KMS-11 (cell line): ENCODE data around the gene LEFTY1.

ENCODE experiments used
- H2AFZ ChIP-seq: fragments of 200-600 bp; sonication (generic); 2 replicates; pipeline ENCODE4 v1.6.1; 2016; ENCODE audit warnings: antibody characterized with exemption, mixed run types, low read depth
- H3K27ac ChIP-seq: fragments of 200-600 bp; sonication (generic); 2 replicates; pipeline ENCODE4 v1.6.1; 2016; ENCODE audit warnings: mild to moderate bottlenecking, mixed run types
- H3K27me3 ChIP-seq: fragments of 200-600 bp; sonication (generic); 2 replicates; pipeline ENCODE4 v1.6.1; 2017; ENCODE audit warnings: mild to moderate bottlenecking, low read depth, mixed run types, moderate library complexity; ENCODE audit not compliant: insufficient read depth
- H3K36me3 ChIP-seq: fragments of 200-600 bp; sonication (generic); 2 replicates; pipeline ENCODE4 v1.6.1; 2017; ENCODE audit warnings: mild to moderate bottlenecking, mixed run types; ENCODE audit not compliant: insufficient read depth
- H3K4me1 ChIP-seq: fragments of 200-600 bp; sonication (generic); 2 replicates; pipeline ENCODE4 v1.6.1; 2016; ENCODE audit warnings: mild to moderate bottlenecking, low read depth, mixed run types; ENCODE audit not compliant: poor library complexity, severe bottlenecking
- H3K4me2 ChIP-seq: fragments of 200-600 bp; sonication (generic); 2 replicates; pipeline ENCODE4 v1.7.0; 2016; ENCODE audit warnings: mild to moderate bottlenecking, mixed run types
- H3K4me3 ChIP-seq: fragments of 200-600 bp; sonication (generic); IDR thresholded peaks from 2 replicates; pipeline ENCODE4 v1.6.1; 2017; ENCODE audit warnings: low read depth, low read length, mixed read lengths; ENCODE audit not compliant: insufficient read depth
- H3K79me2 ChIP-seq: fragments of 200-600 bp; sonication (generic); 2 replicates; pipeline ENCODE4 v1.6.1; 2016; ENCODE audit warnings: low read depth, mixed run types; ENCODE audit not compliant: insufficient read depth
- H3K9ac ChIP-seq: fragments of 200-600 bp; sonication (generic); 2 replicates; pipeline ENCODE4 v1.6.1; 2016; ENCODE audit warnings: mild to moderate bottlenecking, mixed run types
- H4K20me1 ChIP-seq: fragments of 200-600 bp; sonication (generic); 2 replicates; pipeline ENCODE4 v1.6.1; 2016; ENCODE audit warnings: mild to moderate bottlenecking, mixed run types; ENCODE audit not compliant: insufficient read depth
- TF ChIP-seq, protein P1 (sequence below): fragments of 200-600 bp; sonication (generic); conservative IDR thresholded peaks from 2 replicates; pipeline ENCODE4 v1.6.1; 2017; ENCODE audit warnings: low read depth, mild to moderate bottlenecking, antibody characterized with exemption, low read length, moderate library complexity, mixed read lengths

LEFTY1 gene

DNA sequence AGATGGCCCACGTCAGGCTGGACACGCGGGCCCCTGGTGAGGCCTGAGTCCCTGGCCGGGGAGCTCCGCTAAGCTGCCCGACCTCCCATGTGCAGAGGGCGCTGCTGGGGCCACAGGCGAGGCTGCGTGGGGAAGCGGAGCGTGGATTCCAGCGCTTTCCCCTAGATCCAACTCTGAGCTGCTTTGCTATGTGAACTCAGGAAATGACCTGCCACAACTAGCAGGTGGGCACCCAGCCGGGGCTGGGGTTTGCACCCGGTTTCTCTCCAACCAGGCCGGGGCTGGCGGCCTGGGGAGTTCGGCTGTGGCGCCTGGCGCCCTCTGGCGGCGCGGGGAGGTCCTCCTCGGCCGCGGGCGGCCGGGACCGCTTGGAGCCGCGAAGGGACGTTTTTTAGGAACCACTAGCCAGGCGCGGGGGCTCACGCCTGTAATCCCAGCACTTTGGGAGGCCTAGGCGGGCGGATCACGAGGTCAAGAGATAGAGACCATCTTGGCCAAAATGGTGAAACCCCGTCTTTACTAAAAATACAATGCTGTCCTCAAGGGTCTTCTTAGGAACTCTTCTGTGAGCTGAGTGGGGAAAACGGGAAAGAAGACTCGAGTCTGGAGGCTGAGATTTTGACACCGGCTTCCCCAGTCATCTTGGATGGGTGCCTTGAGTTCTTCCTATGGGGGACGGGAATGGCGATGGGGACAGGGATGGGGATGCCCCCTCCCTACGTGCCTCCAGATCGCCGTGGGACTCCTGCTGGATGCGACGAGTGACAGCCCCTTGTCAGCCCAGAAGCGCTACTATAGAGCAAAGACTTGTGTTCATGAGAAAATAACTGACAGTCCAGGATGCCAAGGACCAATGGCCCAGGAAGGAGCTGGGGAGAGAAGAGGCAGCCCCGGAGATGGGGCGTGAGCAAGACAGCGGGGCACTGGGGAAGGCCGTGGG is 22.5 kb upstream of the LEFTY1 start:
- Histone ChIP-seq H3K9ac (no peak overlapping the region), H3K4me2 (no peak overlapping the region)
- TF ChIP-seq, protein P1, sequence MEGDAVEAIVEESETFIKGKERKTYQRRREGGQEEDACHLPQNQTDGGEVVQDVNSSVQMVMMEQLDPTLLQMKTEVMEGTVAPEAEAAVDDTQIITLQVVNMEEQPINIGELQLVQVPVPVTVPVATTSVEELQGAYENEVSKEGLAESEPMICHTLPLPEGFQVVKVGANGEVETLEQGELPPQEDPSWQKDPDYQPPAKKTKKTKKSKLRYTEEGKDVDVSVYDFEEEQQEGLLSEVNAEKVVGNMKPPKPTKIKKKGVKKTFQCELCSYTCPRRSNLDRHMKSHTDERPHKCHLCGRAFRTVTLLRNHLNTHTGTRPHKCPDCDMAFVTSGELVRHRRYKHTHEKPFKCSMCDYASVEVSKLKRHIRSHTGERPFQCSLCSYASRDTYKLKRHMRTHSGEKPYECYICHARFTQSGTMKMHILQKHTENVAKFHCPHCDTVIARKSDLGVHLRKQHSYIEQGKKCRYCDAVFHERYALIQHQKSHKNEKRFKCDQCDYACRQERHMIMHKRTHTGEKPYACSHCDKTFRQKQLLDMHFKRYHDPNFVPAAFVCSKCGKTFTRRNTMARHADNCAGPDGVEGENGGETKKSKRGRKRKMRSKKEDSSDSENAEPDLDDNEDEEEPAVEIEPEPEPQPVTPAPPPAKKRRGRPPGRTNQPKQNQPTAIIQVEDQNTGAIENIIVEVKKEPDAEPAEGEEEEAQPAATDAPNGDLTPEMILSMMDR = peak; percentile 72

DNA sequence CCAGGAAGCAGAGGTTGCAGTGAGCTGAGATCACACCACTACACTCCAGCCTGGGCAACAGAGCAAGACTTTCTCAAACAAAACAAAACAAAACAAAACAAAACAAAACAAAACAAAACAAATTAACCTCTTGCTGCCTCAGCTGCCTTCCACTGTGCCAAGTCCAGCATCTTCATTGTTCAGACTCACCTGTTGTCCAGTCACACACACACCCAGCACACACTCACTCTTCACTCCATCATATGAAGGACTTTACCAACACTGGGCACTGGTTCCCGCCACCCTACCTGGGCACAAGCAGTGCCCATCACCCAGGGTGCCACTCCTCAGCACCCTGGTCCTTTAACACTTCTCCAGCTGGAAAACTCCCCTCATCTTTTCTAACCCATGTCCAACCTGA is 20.5 kb upstream of the LEFTY1 start:
- Histone ChIP-seq H3K4me1 (no peaks in the 10 kb centered on the region), H3K4me2 (no peak overlapping the region), H3K27me3 (no peaks in the 10 kb centered on the region), H4K20me1 (no peaks in the 10 kb centered on the region), H3K9ac (no peak overlapping the region), H3K27ac (no peak overlapping the region), H3K79me2 (no peaks in the 10 kb centered on the region), H2AFZ (no peak overlapping the region), H3K36me3 (no peaks in the 10 kb centered on the region), H3K4me3 (no peak overlapping the region)
- TF ChIP-seq, protein P1 = no peak

More for the DNA sequence above, 22.5 kb upstream of the LEFTY1 start:
- no peak overlapping the region for H3K4me3 ChIP-seq
- H3K27me3 ChIP-seq = no peaks in the 10 kb centered on the region
- H3K4me1 ChIP-seq = no peaks in the 10 kb centered on the region
- no peaks in the 10 kb centered on the region for H4K20me1 ChIP-seq
- H3K79me2 ChIP-seq = no peaks in the 10 kb centered on the region
- no peak overlapping the region for H2AFZ ChIP-seq
- H3K36me3 ChIP-seq = no peaks in the 10 kb centered on the region
- no peak overlapping the region for H3K27ac ChIP-seq

DNA sequence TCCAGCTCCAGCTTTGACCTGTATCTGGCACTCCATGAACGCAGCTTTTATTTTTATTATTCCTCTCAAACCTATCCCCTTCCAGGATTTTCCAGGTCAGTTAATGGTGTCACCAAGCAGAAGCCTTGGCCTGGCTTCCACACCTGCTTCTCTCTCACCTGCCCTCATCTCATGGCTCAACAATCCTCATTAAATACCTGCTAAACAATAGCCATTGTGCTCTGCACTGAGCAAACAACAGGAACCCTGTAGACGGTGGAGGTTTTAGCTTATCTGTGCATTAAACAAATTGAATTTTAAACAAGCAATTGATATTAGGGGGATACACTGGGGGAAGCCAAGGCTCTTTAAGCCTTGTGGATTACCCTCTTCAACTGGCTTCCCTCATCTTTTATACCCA is 19.8 kb upstream of the LEFTY1 start:
- Histone ChIP-seq H3K36me3 (no peaks in the 10 kb centered on the region), H3K27me3 (no peaks in the 10 kb centered on the region), H3K9ac (no peak overlapping the region), H3K4me3 (no peak overlapping the region), H3K4me2 (no peak overlapping the region), H4K20me1 (no peaks in the 10 kb centered on the region), H3K27ac (no peak overlapping the region), H2AFZ (no peak overlapping the region), H3K79me2 (no peaks in the 10 kb centered on the region), H3K4me1 (no peaks in the 10 kb centered on the region)
- TF ChIP-seq, protein P1 = no peak

DNA sequence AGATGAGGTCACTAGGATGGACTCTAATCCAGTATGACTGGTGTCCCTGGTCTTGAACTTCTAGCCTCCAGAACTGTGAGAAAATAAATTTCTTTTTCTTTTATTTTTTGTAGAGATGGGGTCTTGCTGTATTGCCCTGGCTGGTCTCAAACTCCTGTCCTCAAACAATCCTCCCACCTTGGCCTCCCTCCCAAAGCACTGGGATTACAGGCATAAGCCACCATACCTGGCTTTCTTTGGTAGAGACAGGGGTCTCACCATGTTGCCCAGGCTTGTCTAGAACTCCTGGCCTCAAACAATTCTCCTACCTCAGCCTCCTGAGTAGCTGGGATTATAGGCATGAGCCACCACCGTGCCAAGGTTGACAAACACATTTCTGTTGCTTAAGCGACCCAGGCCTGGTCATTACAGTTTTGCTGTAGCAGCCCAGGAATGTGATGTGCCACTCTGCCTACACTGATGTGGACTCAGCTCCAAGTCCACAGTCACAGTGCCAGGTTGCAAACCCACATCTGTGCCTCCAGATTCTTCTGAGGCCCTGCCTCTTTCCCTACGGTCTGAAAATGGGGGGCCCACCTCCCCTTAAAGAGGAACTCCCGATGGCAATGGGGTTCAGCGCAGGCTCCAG is 19.2 kb upstream of the LEFTY1 start:
- Histone ChIP-seq H3K27me3 (no peaks in the 10 kb centered on the region), H2AFZ (no peak overlapping the region), H3K27ac (no peak overlapping the region), H4K20me1 (no peaks in the 10 kb centered on the region), H3K9ac (no peak overlapping the region), H3K79me2 (no peaks in the 10 kb centered on the region), H3K4me2 (no peak overlapping the region), H3K4me3 (no peak overlapping the region), H3K4me1 (no peaks in the 10 kb centered on the region), H3K36me3 (no peaks in the 10 kb centered on the region)
- TF ChIP-seq, protein P1 = no peak
